NCI-H2171 (cell line): ENCODE results near the gene P2RX5.
"Not testable (repeated sequence)": the region's sequence is repeated elsewhere in the genome, so short reads cannot be mapped to it uniquely, and the experiment has no call there.

ENCODE experiments used
- DNase-seq: peaks from one replicate; lab custom pipeline; 2025; lab: John Stamatoyannopoulos, UW

The P2RX5 gene

GRCh38 chr17:3695723-3696411 lies at the start of gene P2RX5:
Gene P2RX5, minus strand, starts transcription at chr17:3696155. Its CDS starts 150 bp downstream, at chr17:3696005.
- DNase-seq = no peak

- no peak for DNase-seq
These were observed 49.1 kb upstream of the P2RX5 start for GRCh38 chr17:3745071-3745470.

GRCh38 chr17:3744014-3744413 lies 48.1 kb upstream of the P2RX5 start:
- DNase-seq = no peak

- no peak for DNase-seq
These were observed 44.7 kb upstream of the P2RX5 start for GRCh38 chr17:3740611-3741073.

- no peak for DNase-seq
These were observed 43.6 kb upstream of the P2RX5 start for GRCh38 chr17:3739422-3740124.

- no peak for DNase-seq
These were observed 42.8 kb upstream of the P2RX5 start for GRCh38 chr17:3738562-3739295.

GRCh38 chr17:3735515-3735914 lies 39.6 kb upstream of the P2RX5 start:
- no peak for DNase-seq

- DNase-seq = not testable (repeated sequence)
These were observed 38.9 kb upstream of the P2RX5 start for GRCh38 chr17:3734911-3735276.

- no peak for DNase-seq
These were observed 36.3 kb upstream of the P2RX5 start for GRCh38 chr17:3732210-3732621.

GRCh38 chr17:3730881-3731429 lies 35.0 kb upstream of the P2RX5 start:
- no peak for DNase-seq

- DNase-seq = no peak
These were observed 33.9 kb upstream of the P2RX5 start for GRCh38 chr17:3729881-3730280.

GRCh38 chr17:3728099-3728498 lies 32.1 kb upstream of the P2RX5 start:
- DNase-seq = not testable (repeated sequence)

GRCh38 chr17:3727041-3727440 lies 31.1 kb upstream of the P2RX5 start:
- DNase-seq = no peak

- DNase-seq = no peak
These were observed 28.6 kb upstream of the P2RX5 start for GRCh38 chr17:3724378-3725077.

GRCh38 chr17:3723556-3724377 lies 27.8 kb upstream of the P2RX5 start, which contains the start of gene HASPIN:
Gene HASPIN, plus strand, starts transcription at chr17:3723903. Its CDS starts 33 bp downstream, at chr17:3723936.
- peak; percentile 94 for DNase-seq

- no peak for DNase-seq
These were observed 27.2 kb upstream of the P2RX5 start for GRCh38 chr17:3723188-3723555.

- no peak for DNase-seq
These were observed 26.8 kb upstream of the P2RX5 start for GRCh38 chr17:3722716-3723115.

- DNase-seq = no peak
These were observed 23.3 kb upstream of the P2RX5 start for GRCh38 chr17:3719265-3719664.

GRCh38 chr17:3718201-3718600 lies 22.2 kb upstream of the P2RX5 start:
- DNase-seq = no peak

- no peak for DNase-seq
These were observed 19.3 kb upstream of the P2RX5 start for GRCh38 chr17:3715296-3715695.
